ENCODE data around the gene IFT88.

- TF ChIP-seq CTCF (IDR thresholded peaks at IDR 0.05; ENCODE audit: control extremely low read depth in 1 of 3, insufficient read depth in 1 of 3, low read depth in 1 of 3, low read length in 3 of 3) (no peak), EZH2 (IDR thresholded peaks at IDR 0.05; ENCODE audit: low read depth, low read length, severe bottlenecking) (no peak), TAF1 (IDR thresholded peaks at IDR 0.05; ENCODE audit: low read depth, low read length) (no peak), RAD21 (IDR thresholded peaks at IDR 0.05 in 1 of 2, conservative IDR thresholded peaks at IDR 0.05 in 1 of 2; ENCODE audit: low read depth in 2 of 2, low read length in 2 of 2) (no peak), POLR2A (IDR thresholded peaks at IDR 0.05; ENCODE audit: control extremely low read depth in 1 of 2, low read depth in 2 of 2, low read length in 2 of 2) (no peak), NRF1 (IDR thresholded peaks at IDR 0.05; ENCODE audit: low read depth, low read length) (no peak), TBP (IDR thresholded peaks at IDR 0.05; ENCODE audit: low read depth, low read length) (no peak), JUN (IDR thresholded peaks at IDR 0.05; ENCODE audit: low read depth, low read length) (no peak), SIN3A (conservative IDR thresholded peaks at IDR 0.05 in 1 of 2, IDR thresholded peaks at IDR 0.05 in 1 of 2; ENCODE audit: low read depth in 1 of 2, low read length in 2 of 2) (no peak), BRCA1 (IDR thresholded peaks at IDR 0.05; ENCODE audit: low read depth, low read length) (no peak), JUND (IDR thresholded peaks at IDR 0.05; ENCODE audit: low read length) (no peak)
Measured at GRCh38 chr13:20592606-20593005, 25.6 kb downstream of the IFT88 start.

Data from H1 (cell line).